ENCODE data around the gene DNAJA3.

The DNAJA3 gene

GRCh38 chr16:4486126-4486893 lies 60.6 kb downstream of the DNAJA3 start:
- no peak for TF ChIP-seq CTCF (IDR thresholded peaks at IDR 0.05; ENCODE audit: borderline replicate concordance, control extremely low read depth, extremely low read depth, insufficient read depth, missing control alignments)
- in situ Hi-C loops (cut with MboI; ENCODE audit: low sequenced_read_pairs, unreplicated experiment), result no loop called here
- DNase-seq (ENCODE audit: low spot score), result no peak

GRCh38 chr16:4487955-4488498 lies 62.4 kb downstream of the DNAJA3 start:
- no peak for DNase-seq (ENCODE audit: low spot score)
- no peak for TF ChIP-seq CTCF (IDR thresholded peaks at IDR 0.05; ENCODE audit: borderline replicate concordance, control extremely low read depth, extremely low read depth, insufficient read depth, missing control alignments)
- in situ Hi-C loops (cut with MboI; ENCODE audit: low sequenced_read_pairs, unreplicated experiment), result no loop called here

- no peak for DNase-seq (ENCODE audit: low spot score)
Observed at GRCh38 chr16:4488499-4488967, 62.9 kb downstream of the DNAJA3 start.

GRCh38 chr16:4489030-4489429 lies 63.4 kb downstream of the DNAJA3 start:
- in situ Hi-C loops (cut with MboI; ENCODE audit: low sequenced_read_pairs, unreplicated experiment), result no loop called here
- TF ChIP-seq CTCF (IDR thresholded peaks at IDR 0.05; ENCODE audit: borderline replicate concordance, control extremely low read depth, extremely low read depth, insufficient read depth, missing control alignments), result no peak
- no peak for DNase-seq (ENCODE audit: low spot score)

More at GRCh38 chr16:4488499-4488967, 62.9 kb downstream of the DNAJA3 start:
- TF ChIP-seq CTCF (IDR thresholded peaks at IDR 0.05; ENCODE audit: borderline replicate concordance, control extremely low read depth, extremely low read depth, insufficient read depth, missing control alignments), result no peak
- in situ Hi-C loops (cut with MboI; ENCODE audit: low sequenced_read_pairs, unreplicated experiment), result no loop called here

- TF ChIP-seq CTCF (IDR thresholded peaks at IDR 0.05; ENCODE audit: borderline replicate concordance, control extremely low read depth, extremely low read depth, insufficient read depth, missing control alignments), result no peak
- DNase-seq (ENCODE audit: low spot score), result no peak
- in situ Hi-C loops (cut with MboI; ENCODE audit: low sequenced_read_pairs, unreplicated experiment), result no loop called here
Observed at GRCh38 chr16:4491898-4492297, 66.2 kb downstream of the DNAJA3 start.

GRCh38 chr16:4494746-4495490 lies 69.2 kb downstream of the DNAJA3 start:
- DNase-seq (ENCODE audit: low spot score), result no peak
- in situ Hi-C loops (cut with MboI; ENCODE audit: low sequenced_read_pairs, unreplicated experiment), result no loop called here
- no peak for TF ChIP-seq CTCF (IDR thresholded peaks at IDR 0.05; ENCODE audit: borderline replicate concordance, control extremely low read depth, extremely low read depth, insufficient read depth, missing control alignments)
